Esophagus (tissue), 2 donors: Measurements from ENCODE around the gene OR6N1. TPM values are rescaled to one million over a fixed set of nuclear protein-coding genes. Genes with fewer than 3 reads are reported as not detected.

Experiments used
- H3K27ac ChIP-seq, 2 donors: one replicate each; pipeline ENCODE4 v1.5.1; 2013; ENCODE audit warnings: low read depth in 2 of 2, mild to moderate bottlenecking in 2 of 2, inconsistent platforms in 1 of 2, low read length in 1 of 2, moderate library complexity in 1 of 2
- H3K27me3 ChIP-seq, 2 donors: one replicate each; pipeline ENCODE4 v1.6.1; 2013; ENCODE audit warnings: low read length in 2 of 2, control low read depth in 1 of 2, mild to moderate bottlenecking in 1 of 2; ENCODE audit not compliant: insufficient read depth in 2 of 2, control insufficient read depth in 1 of 2
- H3K36me3 ChIP-seq, 2 donors: one replicate each; pipeline ENCODE4 v1.6.1; 2013; ENCODE audit warnings: low read length in 1 of 2; ENCODE audit not compliant: control insufficient read depth in 2 of 2, insufficient read depth in 2 of 2
- H3K4me1 ChIP-seq, 2 donors: one replicate each; pipeline ENCODE4 v1.6.1; 2013; ENCODE audit warnings: low read length in 1 of 2; ENCODE audit not compliant: control insufficient read depth in 2 of 2, insufficient read depth in 2 of 2
- H3K4me3 ChIP-seq, 2 donors: one replicate each; pipeline ENCODE4 v1.5.1; 2013; ENCODE audit warnings: low read length in 2 of 2, mild to moderate bottlenecking in 2 of 2, low read depth in 1 of 2, moderate library complexity in 1 of 2
- H3K9me3 ChIP-seq, 2 donors: one replicate each; pipeline ENCODE4 v1.6.1; 2013; ENCODE audit warnings: mild to moderate bottlenecking in 2 of 2, low read depth in 1 of 2, low read length in 1 of 2, moderate library complexity in 1 of 2; ENCODE audit not compliant: control insufficient read depth in 2 of 2, insufficient read depth in 1 of 2
- WGBS, 2 donors: extraction: QIAGEN DNeasy Blood & Tissue Kit; methylation state at CpG; one replicate each; pipeline ENCODE4 v1.1.7; 2013; 5-methylcytosine and 5-hydroxymethylcytosine counted together
- polyA plus RNA-seq, 2 donors: library from polyadenylated mRNA; stranded (reverse); fragments of 200-250 nt; gene quantifications; one replicate each; pipeline ENCODE4 v1.2.3, GENCODE V29; 2013
- donor health status: healthy with polysubstance abuse.
- donor health status: Bipolar disorder and iron deficiency.

The OR6N1 gene
- polyA plus RNA-seq, 2 donors, result not detected

- no peaks in the 10 kb centered on the region for H3K36me3 ChIP-seq
- no peaks in the 10 kb centered on the region for H3K4me1 ChIP-seq
- no peak within 1 kb of the TSS for H3K4me3 ChIP-seq
- H3K27me3 ChIP-seq, result no peaks in the 10 kb centered on the region
- no peaks in the 10 kb centered on the region for H3K9me3 ChIP-seq
- H3K27ac ChIP-seq, result no peak within 1 kb of the TSS
Observed at GRCh38 chr1:158781104-158781503, 9.1 kb upstream of the OR6N1 start, which contains the start of gene OR6N2. Gene OR6N2, minus strand, starts transcription at chr1:158781204. Its CDS starts 3,569 bp downstream, at chr1:158777635.

GRCh38 chr1:158754420-158754819 is 17.6 kb downstream of the OR6N1 start, which contains the start of gene OR6K6:
Gene OR6K6, plus strand, starts transcription at chr1:158754720. Its CDS starts 168 bp downstream, at chr1:158754888.
- no peaks in the 10 kb centered on the region for H3K9me3 ChIP-seq
- no peak within 1 kb of the TSS for H3K4me3 ChIP-seq
- no peaks in the 10 kb centered on the region for H3K36me3 ChIP-seq
- no peak within 1 kb of the TSS for H3K27ac ChIP-seq
- H3K4me1 ChIP-seq, result no peaks in the 10 kb centered on the region
- 75 to 84% methylated on average over 2 of the region's 2 CpGs for WGBS, 2 donors
- no peaks in the 10 kb centered on the region for H3K27me3 ChIP-seq

- no peak overlapping the region for H3K4me3 ChIP-seq
- no peaks in the 10 kb centered on the region for H3K4me1 ChIP-seq
- 89 to 93% methylated on average over 9 of the region's 9 CpGs for WGBS, 2 donors
- H3K36me3 ChIP-seq, result no peaks in the 10 kb centered on the region
- H3K27me3 ChIP-seq, result no peaks in the 10 kb centered on the region
- no peaks in the 10 kb centered on the region for H3K9me3 ChIP-seq
- H3K27ac ChIP-seq, result no peak overlapping the region
Observed at GRCh38 chr1:158752155-158752712, 19.8 kb downstream of the OR6N1 start.

- Histone ChIP-seq H3K4me3 (no peak overlapping the region), H3K9me3 (peaks cover 0 to 2% of the 10 kb centered on the region in 2 donors), H3K36me3 (no peaks in the 10 kb centered on the region), H3K27me3 (no peaks in the 10 kb centered on the region), H3K4me1 (no peaks in the 10 kb centered on the region), H3K27ac (no peak overlapping the region)
Observed at GRCh38 chr1:158735848-158736247, 36.1 kb downstream of the OR6N1 start.

- Histone ChIP-seq H3K27ac (no peak overlapping the region), H3K9me3 (peaks cover 0 to 2% of the 10 kb centered on the region in 2 donors), H3K36me3 (no peaks in the 10 kb centered on the region), H3K27me3 (no peaks in the 10 kb centered on the region), H3K4me3 (no peak overlapping the region), H3K4me1 (no peaks in the 10 kb centered on the region)
- 56 to 57% methylated on average over 2 of the region's 2 CpGs for WGBS, 2 donors
Observed at GRCh38 chr1:158732524-158732923, 39.5 kb downstream of the OR6N1 start.

GRCh38 chr1:158731707-158732106 is 40.3 kb downstream of the OR6N1 start:
- WGBS, 2 donors, result 78 to 82% methylated on average over 4 of the region's 4 CpGs
- no peaks in the 10 kb centered on the region for H3K4me1 ChIP-seq
- H3K9me3 ChIP-seq, result peaks cover 0 to 2% of the 10 kb centered on the region in 2 donors
- no peaks in the 10 kb centered on the region for H3K27me3 ChIP-seq
- no peak overlapping the region for H3K27ac ChIP-seq
- H3K36me3 ChIP-seq, result no peaks in the 10 kb centered on the region
- no peak overlapping the region for H3K4me3 ChIP-seq

GRCh38 chr1:158730453-158730852 is 41.5 kb downstream of the OR6N1 start:
- WGBS, 2 donors, result 48 to 65% methylated on average over 4 of the region's 4 CpGs
- Histone ChIP-seq H3K27me3 (no peaks in the 10 kb centered on the region), H3K4me3 (no peak overlapping the region), H3K27ac (no peak overlapping the region), H3K4me1 (no peaks in the 10 kb centered on the region), H3K9me3 (peaks cover 0 to 2% of the 10 kb centered on the region in 2 donors), H3K36me3 (no peaks in the 10 kb centered on the region)

- H3K27me3 ChIP-seq, result no peaks in the 10 kb centered on the region
- H3K4me1 ChIP-seq, result no peaks in the 10 kb centered on the region
- no peak overlapping the region for H3K4me3 ChIP-seq
- no peaks in the 10 kb centered on the region for H3K36me3 ChIP-seq
- no peak overlapping the region for H3K27ac ChIP-seq
- WGBS, 2 donors, result 59 to 67% methylated on average over 3 of the region's 3 CpGs
- peaks cover 0 to under 1% of the 10 kb centered on the region in 2 donors for H3K9me3 ChIP-seq
Observed at GRCh38 chr1:158728510-158729225, 43.3 kb downstream of the OR6N1 start.

GRCh38 chr1:158724442-158724841 is 47.6 kb downstream of the OR6N1 start:
- no peaks in the 10 kb centered on the region for H3K27me3 ChIP-seq
- H3K27ac ChIP-seq, result no peak overlapping the region
- H3K9me3 ChIP-seq, result no peaks in the 10 kb centered on the region
- H3K4me1 ChIP-seq, result no peaks in the 10 kb centered on the region
- H3K36me3 ChIP-seq, result no peaks in the 10 kb centered on the region
- 91 to 97% methylated on average over 5 of the region's 5 CpGs for WGBS, 2 donors
- no peak overlapping the region for H3K4me3 ChIP-seq

GRCh38 chr1:158720620-158721019 is 51.4 kb downstream of the OR6N1 start, which contains the start of gene OR6K3:
Gene OR6K3, minus strand, starts transcription at chr1:158720720. Its CDS starts 2,605 bp downstream, at chr1:158718115.
- H3K4me3 ChIP-seq, result no peak within 1 kb of the TSS
- 70 to 75% methylated on average over 2 of the region's 2 CpGs for WGBS, 2 donors
- H3K27ac ChIP-seq, result no peak within 1 kb of the TSS
- no peaks in the 10 kb centered on the region for H3K9me3 ChIP-seq
- H3K4me1 ChIP-seq, result no peaks in the 10 kb centered on the region
- H3K27me3 ChIP-seq, result no peaks in the 10 kb centered on the region
- no peaks in the 10 kb centered on the region for H3K36me3 ChIP-seq
